ENCODE results near the gene MAGI1. TPM values are rescaled to one million over a fixed set of nuclear protein-coding genes. Genes with fewer than 3 reads are reported as not detected.
A peak's percentile ranks its signal among the peaks of the same experiment; 100 is the strongest.
"Not testable (repeated sequence)": the region's sequence is repeated elsewhere in the genome, so short reads cannot be mapped to it uniquely, and the experiment has no call there.

Gene MAGI1
- total RNA-seq, 1 experiment from 2014 or later: 0.77 TPM

DNA sequence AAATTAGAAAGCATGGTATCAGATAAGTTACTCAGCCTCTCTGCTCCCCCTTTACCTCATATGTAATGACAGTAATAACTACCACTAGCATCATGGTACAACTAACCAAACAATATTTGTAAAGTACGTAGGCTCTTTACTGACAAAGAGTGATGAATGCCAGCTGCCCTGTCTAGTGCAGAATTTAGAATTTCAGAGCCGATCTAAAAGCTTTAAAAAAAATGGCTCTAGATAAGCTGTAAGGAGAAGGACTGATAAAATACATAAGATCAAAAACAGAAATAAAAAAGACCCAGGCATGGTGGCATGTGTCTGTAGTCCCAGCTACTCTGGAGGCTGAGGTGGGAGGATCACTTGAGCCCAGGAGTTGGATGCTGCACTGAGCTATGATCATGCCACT is 424.1 kb downstream of the MAGI1 start:
- in situ Hi-C loops (cut with HindIII; ENCODE audit: low pct_unique_long_range_greater_than_20kb, low sequenced_read_pairs): no loop called here
- no peak for DNase-seq (ENCODE audit: low read depth, low spot score)

- DNase-seq (ENCODE audit: low read depth, low spot score); in situ Hi-C loops (cut with HindIII; ENCODE audit: low pct_unique_long_range_greater_than_20kb, low sequenced_read_pairs): not testable (repeated sequence)
These were observed 430.7 kb downstream of the MAGI1 start for GRCh38 chr3:65607965-65608460.

GRCh38 chr3:65607101-65607500 is 431.6 kb downstream of the MAGI1 start:
- in situ Hi-C loops (cut with HindIII; ENCODE audit: low pct_unique_long_range_greater_than_20kb, low sequenced_read_pairs): no loop called here
- DNase-seq (ENCODE audit: low read depth, low spot score): no peak

DNA sequence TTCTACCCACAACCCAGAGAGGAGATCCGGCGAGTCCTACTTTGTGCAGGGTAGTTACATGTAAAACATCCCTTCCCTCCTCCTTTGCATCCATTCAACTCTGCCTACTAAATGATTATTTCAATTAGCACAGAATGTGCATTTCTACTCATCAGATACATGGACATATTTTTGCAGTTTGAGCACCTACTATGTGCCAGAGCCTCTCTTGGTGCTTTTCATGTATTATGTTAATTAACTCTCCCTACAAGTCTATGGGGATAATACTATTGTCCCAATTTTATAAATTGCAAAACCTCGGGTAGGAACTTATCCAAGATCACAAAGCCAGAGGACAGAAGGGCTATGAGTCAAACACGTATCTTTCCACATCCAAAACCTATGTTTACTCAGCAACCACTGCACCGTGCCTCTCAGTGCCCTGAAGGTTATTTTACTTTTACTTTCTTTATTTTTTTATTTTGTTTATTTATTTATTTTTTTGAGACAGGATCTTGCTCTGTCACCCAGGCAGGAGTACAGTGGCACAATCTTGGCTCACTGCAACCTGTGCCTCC is 432.8 kb downstream of the MAGI1 start:
- no peak for DNase-seq (ENCODE audit: low read depth, low spot score)
- in situ Hi-C loops (cut with HindIII; ENCODE audit: low pct_unique_long_range_greater_than_20kb, low sequenced_read_pairs): no loop called here

DNA sequence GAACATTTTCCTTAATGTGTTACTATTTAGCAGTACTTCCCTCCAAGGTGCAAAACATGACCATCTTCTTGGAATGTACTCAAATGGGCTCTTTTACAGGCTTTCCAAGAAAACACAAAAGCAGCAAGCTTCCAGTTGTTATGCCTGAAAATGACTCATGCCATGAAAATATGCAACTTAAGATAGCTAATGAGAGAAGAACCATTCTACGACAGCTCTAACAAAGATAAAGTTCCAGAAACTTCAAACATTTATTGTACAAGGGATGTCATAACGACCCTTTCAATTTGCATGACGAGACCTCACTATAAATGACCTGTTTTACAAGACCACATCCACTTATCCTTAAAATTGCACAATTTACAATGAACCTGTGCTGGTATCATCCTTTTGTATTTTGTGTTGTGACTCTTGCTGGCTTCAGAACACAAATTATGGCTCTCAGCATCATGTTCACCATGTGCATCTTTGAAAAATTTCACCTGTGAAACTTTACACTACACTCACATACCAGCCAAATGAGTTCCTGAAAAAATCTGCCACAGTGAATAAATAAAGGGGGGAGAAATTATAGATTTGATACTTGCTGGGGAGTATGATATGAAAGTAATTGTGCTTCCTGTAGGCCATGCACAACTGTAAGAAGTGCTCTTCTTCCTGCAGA is 433.7 kb downstream of the MAGI1 start:
- in situ Hi-C loops (cut with HindIII; ENCODE audit: low pct_unique_long_range_greater_than_20kb, low sequenced_read_pairs): no loop called here
- no peak for DNase-seq (ENCODE audit: low read depth, low spot score)

GRCh38 chr3:65603631-65604030 is 435.1 kb downstream of the MAGI1 start:
- no peak for DNase-seq (ENCODE audit: low read depth, low spot score)
- in situ Hi-C loops (cut with HindIII; ENCODE audit: low pct_unique_long_range_greater_than_20kb, low sequenced_read_pairs): no loop called here

DNA sequence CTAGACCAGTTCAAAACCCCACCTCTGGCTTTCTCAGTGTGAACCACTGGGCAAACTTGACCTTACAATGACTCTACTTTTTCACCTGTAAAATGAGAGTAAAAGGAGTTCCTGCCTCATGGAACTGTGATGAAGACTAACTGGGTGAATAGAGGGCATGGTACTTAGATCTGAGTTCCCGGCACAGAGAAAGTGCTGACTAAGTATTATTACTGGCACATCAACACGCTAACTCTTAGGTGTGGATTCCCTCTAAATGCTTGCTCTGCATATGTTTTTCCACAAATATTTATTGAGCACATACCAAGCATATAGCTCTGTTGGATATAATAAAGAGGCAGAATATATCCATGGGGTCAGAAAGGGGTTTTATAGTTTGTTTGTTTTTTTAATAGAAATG is 437.8 kb downstream of the MAGI1 start:
- in situ Hi-C loops (cut with HindIII; ENCODE audit: low pct_unique_long_range_greater_than_20kb, low sequenced_read_pairs): no loop called here
- no peak for DNase-seq (ENCODE audit: low read depth, low spot score)

GRCh38 chr3:65597952-65598413 is 440.7 kb downstream of the MAGI1 start:
- in situ Hi-C loops (cut with HindIII; ENCODE audit: low pct_unique_long_range_greater_than_20kb, low sequenced_read_pairs): no loop called here

DNA sequence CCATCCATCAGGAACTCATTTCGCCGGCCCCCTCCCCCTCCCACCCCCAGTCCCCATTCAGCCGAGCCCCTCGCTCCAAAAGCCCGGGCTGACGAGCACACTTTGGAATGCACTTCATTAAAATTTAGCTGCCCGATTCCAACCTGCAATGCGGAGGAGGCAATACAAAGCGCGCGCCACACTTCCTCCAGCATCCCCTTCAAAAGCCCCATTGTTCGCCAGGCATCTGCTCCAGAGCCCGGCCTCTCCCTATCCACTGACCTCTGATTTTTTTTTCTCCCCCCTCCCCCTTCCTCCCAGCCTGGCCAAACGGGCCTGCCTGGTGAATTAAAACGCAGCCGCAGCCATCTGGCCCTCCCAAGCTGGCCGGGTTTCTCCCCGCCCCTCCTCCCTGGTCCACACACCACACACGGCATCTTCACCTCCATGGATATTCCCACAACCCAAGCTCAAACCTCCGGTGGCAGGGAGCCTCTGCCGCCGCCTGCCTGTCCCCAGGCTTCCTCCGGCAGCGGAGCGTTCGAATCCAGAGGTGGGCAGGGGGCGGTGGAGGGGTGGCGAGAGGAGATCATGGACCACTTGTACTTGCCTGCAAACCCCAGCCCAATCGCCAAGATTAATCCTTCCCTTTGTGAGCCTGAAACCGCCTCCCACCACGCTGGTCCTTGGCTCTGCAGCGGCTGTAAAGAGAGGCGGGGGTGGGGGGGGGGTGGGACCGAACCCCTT is 441.3 kb downstream of the MAGI1 start:
- in situ Hi-C loops (cut with HindIII; ENCODE audit: low pct_unique_long_range_greater_than_20kb, low sequenced_read_pairs): no loop called here
- DNase-seq (ENCODE audit: low read depth, low spot score): peak; percentile 15

More at GRCh38 chr3:65597952-65598413, 440.7 kb downstream of the MAGI1 start:
- no peak for DNase-seq (ENCODE audit: low read depth, low spot score)

GRCh38 chr3:65596571-65597225 is 442.0 kb downstream of the MAGI1 start:
- no peak for DNase-seq (ENCODE audit: low read depth, low spot score)
- in situ Hi-C loops (cut with HindIII; ENCODE audit: low pct_unique_long_range_greater_than_20kb, low sequenced_read_pairs): no loop called here

DNA sequence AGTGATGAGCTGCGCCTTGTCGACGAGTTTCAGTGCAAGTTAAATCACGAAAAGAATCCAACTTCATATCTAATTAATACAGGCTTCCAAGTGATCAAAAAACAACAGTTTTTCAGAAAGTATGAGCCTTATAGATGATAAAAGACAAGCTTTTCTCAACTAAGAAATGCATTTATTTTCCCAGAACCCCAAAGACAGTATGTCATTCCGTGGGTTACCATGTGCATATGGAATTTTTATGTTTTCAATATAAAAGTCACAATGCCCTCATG is 442.8 kb downstream of the MAGI1 start:
- no peak for DNase-seq (ENCODE audit: low read depth, low spot score)
- in situ Hi-C loops (cut with HindIII; ENCODE audit: low pct_unique_long_range_greater_than_20kb, low sequenced_read_pairs): no loop called here

DNA sequence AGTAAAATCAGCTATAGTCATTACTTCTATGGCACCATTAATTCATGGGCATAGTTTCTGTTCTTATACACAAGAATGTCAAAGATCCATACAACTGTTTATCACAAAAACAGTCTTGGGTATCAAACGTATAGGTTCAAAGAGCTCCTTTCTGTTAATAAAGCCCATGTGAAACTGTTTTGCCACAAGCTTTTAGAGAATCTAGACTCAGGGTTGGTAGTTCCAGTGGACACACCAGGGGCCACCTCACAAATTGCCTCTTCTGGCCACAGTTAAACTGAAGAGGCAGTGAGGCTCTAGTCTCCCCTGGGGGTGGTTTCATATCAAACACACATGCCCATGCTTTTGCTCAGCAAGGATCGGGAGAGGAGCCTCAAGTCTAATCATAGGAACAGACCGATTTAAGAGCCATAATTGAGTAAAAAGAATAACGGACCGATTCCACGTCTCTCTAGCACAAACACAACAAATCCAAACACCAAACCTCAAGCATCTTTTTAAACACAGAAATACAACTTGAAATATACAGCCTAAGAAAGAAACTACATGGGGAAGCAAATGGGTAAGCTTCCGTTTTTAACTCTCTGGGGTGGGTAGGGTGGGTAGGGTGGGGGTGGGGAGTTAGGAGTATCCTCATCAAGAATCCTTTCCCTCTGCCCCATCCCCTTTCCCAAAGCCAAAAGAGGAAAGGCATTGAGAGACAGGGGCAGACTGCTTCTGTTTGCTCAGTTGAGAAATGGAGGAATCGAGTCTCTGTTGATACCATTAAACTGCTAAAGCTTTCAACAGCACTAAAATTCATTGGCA is 443.3 kb downstream of the MAGI1 start:
- no peak for DNase-seq (ENCODE audit: low read depth, low spot score)
- in situ Hi-C loops (cut with HindIII; ENCODE audit: low pct_unique_long_range_greater_than_20kb, low sequenced_read_pairs): no loop called here

DNA sequence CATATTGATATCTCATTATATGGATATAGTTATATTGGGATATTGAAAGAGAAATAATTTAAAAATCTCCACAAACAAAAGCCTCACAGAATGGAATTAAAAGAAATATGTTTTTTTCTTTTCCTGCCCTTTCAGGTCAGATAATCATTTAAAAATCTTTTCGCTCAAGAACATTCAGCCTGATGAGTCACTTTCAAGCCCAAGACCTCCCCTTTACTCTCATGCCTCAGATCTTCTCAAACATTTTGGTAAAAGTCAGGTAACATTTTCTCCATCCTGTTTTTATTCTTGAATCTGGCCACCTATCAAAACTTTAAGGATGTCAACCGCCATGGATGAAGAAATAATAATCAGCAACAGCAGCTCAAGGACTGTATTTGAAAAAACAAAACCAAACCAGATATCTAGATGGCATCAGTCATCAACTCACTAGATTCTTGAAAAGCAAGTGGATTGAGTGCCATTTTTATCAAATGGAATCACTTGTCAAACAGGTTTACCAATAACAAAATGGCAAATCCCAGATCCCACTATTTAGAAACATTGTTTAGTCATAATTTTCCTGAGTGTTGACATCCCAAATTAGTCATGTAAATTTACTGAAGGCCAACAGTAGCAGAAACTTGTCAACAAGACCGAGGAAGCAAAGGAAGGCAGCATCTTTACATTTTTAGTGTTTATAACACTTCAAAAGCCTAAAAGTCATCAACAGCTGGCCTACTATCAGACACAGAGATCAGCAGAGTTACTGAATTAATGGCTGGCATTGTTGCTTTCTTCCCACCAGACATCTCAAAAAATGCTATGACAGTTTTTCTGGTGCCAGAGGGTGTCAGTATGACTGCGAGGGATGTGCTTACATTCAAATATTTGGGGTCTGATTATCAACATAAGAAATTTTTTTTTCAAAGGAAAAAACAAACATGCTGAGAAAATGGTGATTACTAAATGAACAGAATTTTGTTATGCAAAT is 444.7 kb downstream of the MAGI1 start:
- in situ Hi-C loops (cut with HindIII; ENCODE audit: low pct_unique_long_range_greater_than_20kb, low sequenced_read_pairs): no loop called here
- no peak for DNase-seq (ENCODE audit: low read depth, low spot score)

- DNase-seq (ENCODE audit: low read depth, low spot score): no peak
- in situ Hi-C loops (cut with HindIII; ENCODE audit: low pct_unique_long_range_greater_than_20kb, low sequenced_read_pairs): no loop called here
These were observed 447.4 kb downstream of the MAGI1 start for GRCh38 chr3:65591313-65591712.

- in situ Hi-C loops (cut with HindIII; ENCODE audit: low pct_unique_long_range_greater_than_20kb, low sequenced_read_pairs): no loop called here
- DNase-seq (ENCODE audit: low read depth, low spot score): no peak
These were observed 449.8 kb downstream of the MAGI1 start for GRCh38 chr3:65588884-65589283.

GRCh38 chr3:65587650-65588439 is 450.9 kb downstream of the MAGI1 start:
- no peak for DNase-seq (ENCODE audit: low read depth, low spot score)
- in situ Hi-C loops (cut with HindIII; ENCODE audit: low pct_unique_long_range_greater_than_20kb, low sequenced_read_pairs): no loop called here
